Astrocyte (in vitro differentiated cells and primary cell): ENCODE results near the gene PRRT4. TPM values are rescaled to one million over a fixed set of nuclear protein-coding genes. Genes with fewer than 3 reads are reported as not detected.
A peak's percentile ranks its signal among the peaks of the same experiment; 100 is the strongest.

ENCODE experiments used
- DNase-seq: peaks from one replicate; pipeline ENCODE4 v3.0.0-alpha.2; 2010; ENCODE audit warnings: low read depth
- FAIRE-seq: peaks from 2 replicates; lab custom pipeline; 2011; peaks lifted over from hg19 to GRCh38; lab: Jason Lieb, UNC
- H2AFZ ChIP-seq: 2 replicates; pipeline ENCODE4 v1.6.0; 2012; ENCODE audit warnings: low read depth, low read length, inconsistent platforms
- H3K27ac ChIP-seq: 2 replicates; pipeline ENCODE4 v1.5.1; 2011; ENCODE audit warnings: low read depth, low read length, inconsistent platforms
- H3K27me3 ChIP-seq: 2 replicates; pipeline ENCODE4 v1.6.0; 2011; ENCODE audit warnings: low read length, inconsistent platforms; ENCODE audit not compliant: insufficient read depth
- H3K36me3 ChIP-seq: 2 replicates; pipeline ENCODE4 v1.5.1; 2011; ENCODE audit warnings: low read length, inconsistent platforms; ENCODE audit not compliant: insufficient read depth
- H3K4me1 ChIP-seq: 2 replicates; pipeline ENCODE4 v1.5.1; 2011; ENCODE audit warnings: low read length, inconsistent platforms; ENCODE audit not compliant: insufficient read depth
- H3K4me2 ChIP-seq: 2 replicates; pipeline ENCODE4 v1.6.0; 2012; ENCODE audit warnings: low read length, inconsistent platforms
- H3K4me3 ChIP-seq: 2 replicates; pipeline ENCODE4 v1.5.1; 2011; ENCODE audit warnings: low read depth, mild to moderate bottlenecking, low read length, inconsistent platforms; ENCODE audit not compliant: insufficient read depth
- H3K79me2 ChIP-seq: 2 replicates; pipeline ENCODE4 v1.6.0; 2012; ENCODE audit warnings: mild to moderate bottlenecking, low read length, inconsistent platforms; ENCODE audit not compliant: insufficient read depth
- H3K9ac ChIP-seq: 2 replicates; pipeline ENCODE4 v1.6.0; 2012; ENCODE audit warnings: mild to moderate bottlenecking, low read length, inconsistent platforms
- H3K9me3 ChIP-seq: 2 replicates; pipeline ENCODE4 v1.5.1; 2012; ENCODE audit warnings: low read depth, mild to moderate bottlenecking, low read length, inconsistent platforms; ENCODE audit not compliant: insufficient read depth
- H4K20me1 ChIP-seq: 2 replicates; pipeline ENCODE4 v1.6.0; 2012; ENCODE audit warnings: low read length, inconsistent platforms; ENCODE audit not compliant: insufficient read depth
- H3K27ac Mint-ChIP-seq: one replicate; pipeline ENCODE4 v1.8.0; 2021; ENCODE audit warnings: mild to moderate bottlenecking, mixed read lengths; ENCODE audit not compliant: unreplicated experiment
- H3K27me3 Mint-ChIP-seq: one replicate; pipeline ENCODE4 v1.8.0; 2021; ENCODE audit warnings: low read depth, mixed read lengths; ENCODE audit not compliant: unreplicated experiment
- H3K36me3 Mint-ChIP-seq: one replicate; pipeline ENCODE4 v1.8.0; 2021; ENCODE audit warnings: low read depth, mixed read lengths; ENCODE audit not compliant: unreplicated experiment
- H3K4me1 Mint-ChIP-seq: one replicate; pipeline ENCODE4 v1.8.0; 2021; ENCODE audit warnings: low read depth, mixed read lengths; ENCODE audit not compliant: unreplicated experiment
- H3K4me3 Mint-ChIP-seq: one replicate; pipeline ENCODE4 v1.8.0; 2021; ENCODE audit warnings: mild to moderate bottlenecking, moderate library complexity, mixed read lengths; ENCODE audit not compliant: unreplicated experiment
- H3K9me3 Mint-ChIP-seq: one replicate; pipeline ENCODE4 v1.8.0; 2021; ENCODE audit warnings: mild to moderate bottlenecking, mixed read lengths; ENCODE audit not compliant: unreplicated experiment
- CTCF ChIP-seq: IDR thresholded peaks from 2 replicates; pipeline ENCODE4 v1.5.1; 2011; ENCODE audit warnings: low read depth, mild to moderate bottlenecking, inconsistent platforms, low read length, moderate library complexity; ENCODE audit not compliant: insufficient read depth
- EZH2 ChIP-seq: IDR thresholded peaks from 2 replicates; pipeline ENCODE4 v1.6.1; 2012; ENCODE audit warnings: mild to moderate bottlenecking, low read length, inconsistent platforms; ENCODE audit not compliant: insufficient read depth
- total RNA-seq: library from RNA; stranded (reverse); gene quantifications from 2 replicates; pipeline ENCODE4 v1.2.1, GENCODE V29; 2021

PRRT4 gene
- total RNA-seq, 1 donor from 2014 or later = 0.93 TPM

GRCh38 chr7:128404886-128405470, 43.5 kb upstream of the PRRT4 start:
- Histone ChIP-seq H3K9me3 (no peaks in the 10 kb centered on the region), H3K79me2 (peaks cover 27% of the 10 kb centered on the region), H3K36me3 (peaks cover 5% of the 10 kb centered on the region), H3K9ac (peak overlapping the region; percentile 81), H2AFZ (peak overlapping the region; percentile 88), H3K27me3 (no peaks in the 10 kb centered on the region), H3K4me2 (peak overlapping the region; percentile 89), H3K27ac (peak overlapping the region; percentile 33), H4K20me1 (peaks cover 61% of the 10 kb centered on the region), H3K4me3 (peak overlapping the region; percentile 73), H3K4me1 (peaks cover 25% of the 10 kb centered on the region)
- Mint-ChIP-seq H3K4me3 (peak overlapping the region; percentile 84), H3K9me3 (no peaks in the 10 kb centered on the region), H3K27me3 (peaks cover 39% of the 10 kb centered on the region), H3K36me3 (peaks cover 3% of the 10 kb centered on the region), H3K4me1 (peaks cover 7% of the 10 kb centered on the region), H3K27ac (peak overlapping the region; percentile 34)
- TF ChIP-seq CTCF (no peak), EZH2 (no peak)
- DNase-seq = no peak
- FAIRE-seq = no peak

DNA sequence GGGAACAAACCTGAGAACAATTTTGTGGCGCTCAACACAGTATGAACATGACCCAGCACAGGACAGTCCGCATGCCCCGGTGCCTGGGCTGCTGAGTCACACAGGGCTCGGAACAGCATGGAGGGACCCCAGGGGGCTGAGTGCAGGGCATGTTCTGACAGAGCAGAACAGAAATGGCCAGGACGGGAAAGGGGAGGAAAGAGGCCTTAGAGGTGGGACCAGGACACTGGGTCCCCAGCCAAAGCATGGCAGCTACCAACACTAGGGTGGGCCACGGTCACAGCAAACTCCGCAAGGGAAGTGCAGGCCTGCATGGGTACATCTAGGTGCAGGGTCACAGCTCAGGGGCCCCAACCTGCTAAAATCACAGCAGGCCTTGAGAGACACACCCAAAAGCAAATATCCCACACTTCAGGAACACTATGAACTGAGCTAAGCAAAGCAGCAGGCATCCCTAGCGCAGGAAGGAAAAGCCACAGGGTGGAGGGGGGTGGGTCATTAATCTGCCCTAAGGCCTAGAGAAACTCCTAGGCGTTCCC, 42.7 kb upstream of the PRRT4 start:
- Mint-ChIP-seq H3K4me1 (peaks cover 7% of the 10 kb centered on the region), H3K4me3 (peak overlapping the region; percentile 82), H3K27ac (no peak overlapping the region), H3K9me3 (no peaks in the 10 kb centered on the region), H3K27me3 (peaks cover 38% of the 10 kb centered on the region), H3K36me3 (peaks cover 3% of the 10 kb centered on the region)
- H3K4me2 ChIP-seq = peak overlapping the region; percentile 89
- H3K27me3 ChIP-seq = no peaks in the 10 kb centered on the region
- FAIRE-seq (no peak), DNase-seq (no peak)
- H3K36me3 ChIP-seq = peaks cover 9% of the 10 kb centered on the region
- H3K9ac ChIP-seq = peak overlapping the region; percentile 81
- H3K4me3 ChIP-seq = peak overlapping the region; percentile 73
- H3K79me2 ChIP-seq = peaks cover 27% of the 10 kb centered on the region
- H2AFZ ChIP-seq = no peak overlapping the region
- H3K9me3 ChIP-seq = no peaks in the 10 kb centered on the region
- peaks cover 60% of the 10 kb centered on the region for H4K20me1 ChIP-seq
- no peak overlapping the region for H3K27ac ChIP-seq
- TF ChIP-seq EZH2 (no peak), CTCF (no peak)
- peaks cover 20% of the 10 kb centered on the region for H3K4me1 ChIP-seq

GRCh38 chr7:128403676-128404075, 42.2 kb upstream of the PRRT4 start:
- no peaks in the 10 kb centered on the region for H3K9me3 Mint-ChIP-seq
- peaks cover 7% of the 10 kb centered on the region for H3K4me1 Mint-ChIP-seq
- Histone ChIP-seq H3K4me1 (peaks cover 15% of the 10 kb centered on the region), H3K4me3 (peak overlapping the region; percentile 73), H2AFZ (no peak overlapping the region), H3K36me3 (peaks cover 9% of the 10 kb centered on the region), H3K27me3 (no peaks in the 10 kb centered on the region), H3K79me2 (peaks cover 27% of the 10 kb centered on the region), H3K27ac (no peak overlapping the region), H3K9me3 (no peaks in the 10 kb centered on the region), H3K9ac (peak overlapping the region; percentile 81), H3K4me2 (peak overlapping the region; percentile 89), H4K20me1 (peaks cover 62% of the 10 kb centered on the region)
- peaks cover 3% of the 10 kb centered on the region for H3K36me3 Mint-ChIP-seq
- H3K27ac Mint-ChIP-seq = no peak overlapping the region
- no peak for TF ChIP-seq CTCF
- no peak for TF ChIP-seq EZH2
- peak overlapping the region; percentile 82 for H3K4me3 Mint-ChIP-seq
- DNase-seq (no peak), FAIRE-seq (no peak)
- H3K27me3 Mint-ChIP-seq = peaks cover 33% of the 10 kb centered on the region
